ENCODE data around the gene GALNT10.

Gene GALNT10

DNA sequence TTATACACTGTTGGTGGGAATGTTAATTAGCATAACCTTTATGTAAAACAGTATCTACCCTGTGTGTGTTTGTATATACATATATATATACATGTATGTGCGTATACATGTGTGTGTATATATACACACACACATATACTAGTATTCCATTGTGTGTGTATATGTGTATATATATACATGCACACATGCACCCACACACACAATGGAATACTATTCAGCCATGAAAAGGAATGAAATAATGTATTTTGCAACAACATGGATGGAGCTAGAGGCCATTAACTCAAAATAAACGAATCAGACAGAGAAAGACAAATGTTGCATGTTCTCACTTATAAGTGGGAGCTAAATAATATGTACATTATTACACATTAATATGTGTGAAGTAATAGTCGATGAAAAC is 237.7 kb downstream of the GALNT10 start:
- Histone ChIP-seq H3K27me3 (ENCODE audit: insufficient read depth, poor library complexity, severe bottlenecking) (no peaks in the 10 kb centered on the region), H3K4me3 (replicated peaks; ENCODE audit: insufficient read depth, low read length) (no peak overlapping the region), H3K27ac (replicated peaks) (no peak overlapping the region)
- no peak for DNase-seq (ENCODE audit: low read depth in 1 of 2, low spot score in 1 of 2)
- TF ChIP-seq GABPA (IDR thresholded peaks at IDR 0.05; ENCODE audit: low read depth) = no peak
- no peak for TF ChIP-seq SPI1 (IDR thresholded peaks at IDR 0.05; ENCODE audit: borderline replicate concordance, low read depth)
- TF ChIP-seq, protein P1, sequence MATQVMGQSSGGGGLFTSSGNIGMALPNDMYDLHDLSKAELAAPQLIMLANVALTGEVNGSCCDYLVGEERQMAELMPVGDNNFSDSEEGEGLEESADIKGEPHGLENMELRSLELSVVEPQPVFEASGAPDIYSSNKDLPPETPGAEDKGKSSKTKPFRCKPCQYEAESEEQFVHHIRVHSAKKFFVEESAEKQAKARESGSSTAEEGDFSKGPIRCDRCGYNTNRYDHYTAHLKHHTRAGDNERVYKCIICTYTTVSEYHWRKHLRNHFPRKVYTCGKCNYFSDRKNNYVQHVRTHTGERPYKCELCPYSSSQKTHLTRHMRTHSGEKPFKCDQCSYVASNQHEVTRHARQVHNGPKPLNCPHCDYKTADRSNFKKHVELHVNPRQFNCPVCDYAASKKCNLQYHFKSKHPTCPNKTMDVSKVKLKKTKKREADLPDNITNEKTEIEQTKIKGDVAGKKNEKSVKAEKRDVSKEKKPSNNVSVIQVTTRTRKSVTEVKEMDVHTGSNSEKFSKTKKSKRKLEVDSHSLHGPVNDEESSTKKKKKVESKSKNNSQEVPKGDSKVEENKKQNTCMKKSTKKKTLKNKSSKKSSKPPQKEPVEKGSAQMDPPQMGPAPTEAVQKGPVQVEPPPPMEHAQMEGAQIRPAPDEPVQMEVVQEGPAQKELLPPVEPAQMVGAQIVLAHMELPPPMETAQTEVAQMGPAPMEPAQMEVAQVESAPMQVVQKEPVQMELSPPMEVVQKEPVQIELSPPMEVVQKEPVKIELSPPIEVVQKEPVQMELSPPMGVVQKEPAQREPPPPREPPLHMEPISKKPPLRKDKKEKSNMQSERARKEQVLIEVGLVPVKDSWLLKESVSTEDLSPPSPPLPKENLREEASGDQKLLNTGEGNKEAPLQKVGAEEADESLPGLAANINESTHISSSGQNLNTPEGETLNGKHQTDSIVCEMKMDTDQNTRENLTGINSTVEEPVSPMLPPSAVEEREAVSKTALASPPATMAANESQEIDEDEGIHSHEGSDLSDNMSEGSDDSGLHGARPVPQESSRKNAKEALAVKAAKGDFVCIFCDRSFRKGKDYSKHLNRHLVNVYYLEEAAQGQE (IDR thresholded peaks at IDR 0.05; ENCODE audit: insufficient replicate concordance, low read depth) = no peak
- TF ChIP-seq POLR2AphosphoS5 (IDR thresholded peaks at IDR 0.05; ENCODE audit: low read depth) = no peak
- no peak for TF ChIP-seq CTCF (IDR thresholded peaks at IDR 0.05; ENCODE audit: insufficient read depth, low read length)

DNA sequence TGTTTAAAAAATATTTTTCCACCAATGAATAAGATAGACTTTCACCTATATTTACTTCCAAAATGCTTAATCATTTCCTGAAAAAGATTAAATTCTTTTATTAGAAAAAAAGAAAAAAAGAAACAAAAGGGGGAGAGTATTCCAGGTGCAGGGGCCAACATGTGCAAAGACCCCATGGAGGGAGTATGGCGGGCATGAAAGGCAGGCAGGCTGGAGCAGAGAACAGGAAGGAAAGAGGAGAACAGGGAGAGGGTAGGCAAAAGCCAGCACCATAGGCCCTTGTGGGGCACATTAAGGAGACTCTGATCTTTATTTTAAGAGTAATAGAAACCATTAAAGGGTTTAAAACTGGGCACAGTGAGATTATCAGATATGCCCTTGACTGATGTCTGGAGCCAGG is 238.8 kb downstream of the GALNT10 start:
- TF ChIP-seq CTCF (IDR thresholded peaks at IDR 0.05; ENCODE audit: insufficient read depth, low read length) (no peak), SPI1 (IDR thresholded peaks at IDR 0.05; ENCODE audit: borderline replicate concordance, low read depth) (no peak), GABPA (IDR thresholded peaks at IDR 0.05; ENCODE audit: low read depth) (no peak), POLR2AphosphoS5 (IDR thresholded peaks at IDR 0.05; ENCODE audit: low read depth) (no peak)
- TF ChIP-seq, protein P1 (IDR thresholded peaks at IDR 0.05; ENCODE audit: insufficient replicate concordance, low read depth) = no peak
- H3K27me3 ChIP-seq (ENCODE audit: insufficient read depth, poor library complexity, severe bottlenecking) = no peaks in the 10 kb centered on the region
- H3K4me3 ChIP-seq (replicated peaks; ENCODE audit: insufficient read depth, low read length) = no peak overlapping the region
- H3K27ac ChIP-seq (replicated peaks) = no peak overlapping the region
- DNase-seq (ENCODE audit: low read depth in 1 of 2, low spot score in 1 of 2) = no peak

DNA sequence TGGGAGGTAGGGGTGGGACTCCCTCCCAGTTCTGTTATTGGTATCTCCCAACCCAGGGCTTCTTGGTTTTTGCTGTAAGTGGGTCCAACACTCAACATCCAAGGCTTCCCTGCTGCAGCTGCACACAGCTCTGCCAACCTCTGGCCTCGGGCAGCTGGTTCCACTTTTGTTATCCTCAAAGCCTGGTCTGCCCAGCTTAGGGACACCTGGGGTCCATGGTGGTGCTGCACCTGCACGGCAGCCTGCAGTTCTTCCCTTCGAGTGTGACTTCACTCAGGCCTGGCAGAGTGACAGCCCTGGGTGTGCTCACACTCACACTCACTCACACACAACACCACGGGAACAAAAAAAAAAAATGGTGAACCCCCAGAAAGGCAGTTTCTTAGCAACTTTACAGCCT is 239.9 kb downstream of the GALNT10 start:
- H3K27ac ChIP-seq (replicated peaks) = no peak overlapping the region
- no peak overlapping the region for H3K4me3 ChIP-seq (replicated peaks; ENCODE audit: insufficient read depth, low read length)
- TF ChIP-seq POLR2AphosphoS5 (IDR thresholded peaks at IDR 0.05; ENCODE audit: low read depth) (no peak), GABPA (IDR thresholded peaks at IDR 0.05; ENCODE audit: low read depth) (no peak), SPI1 (IDR thresholded peaks at IDR 0.05; ENCODE audit: borderline replicate concordance, low read depth) (no peak), CTCF (IDR thresholded peaks at IDR 0.05; ENCODE audit: insufficient read depth, low read length) (no peak)
- TF ChIP-seq, protein P1 (IDR thresholded peaks at IDR 0.05; ENCODE audit: insufficient replicate concordance, low read depth) = no peak
- H3K27me3 ChIP-seq (ENCODE audit: insufficient read depth, poor library complexity, severe bottlenecking) = no peaks in the 10 kb centered on the region
- no peak for DNase-seq (ENCODE audit: low read depth in 1 of 2, low spot score in 1 of 2)

Data from HL-60 (cell line).